SU-DHL-6 (cell line): Measurements from ENCODE around the gene ADAMTS17.

Source experiments
- H2AFZ ChIP-seq: fragments of 200-600 bp; sonication (generic); 2 replicates; pipeline ENCODE4 v1.6.1; 2014; ENCODE audit warnings: low read depth, mild to moderate bottlenecking, moderate library complexity, mixed read lengths, antibody characterized with exemption, low read length; ENCODE audit not compliant: severe bottlenecking
- H3F3A ChIP-seq: fragments of 200-600 bp; shearing (Covaris generic); 2 replicates; pipeline ENCODE4 v1.6.0; 2016; ENCODE audit warnings: antibody characterized with exemption, mild to moderate bottlenecking; ENCODE audit not compliant: insufficient read depth
- H3K27ac ChIP-seq: fragments of 200-600 bp; sonication (generic); 2 replicates; pipeline ENCODE4 v1.5.1; 2016; ENCODE audit warnings: low read depth, mild to moderate bottlenecking, low read length, moderate library complexity, mixed read lengths
- H3K27me3 ChIP-seq: fragments of 200-600 bp; sonication (generic), shearing (Covaris generic); 2 replicates; pipeline ENCODE4 v1.6.0; 2014; ENCODE audit warnings: mild to moderate bottlenecking, low read length
- H3K36me3 ChIP-seq: fragments of 200-600 bp; sonication (generic); 2 replicates; pipeline ENCODE4 v1.6.1; 2014; ENCODE audit warnings: mild to moderate bottlenecking, low read length, mixed read lengths
- H3K4me2 ChIP-seq: fragments of 300-600, 200-600 bp; shearing (Covaris generic), sonication (generic); 2 replicates; pipeline ENCODE4 v1.6.0; 2014; ENCODE audit warnings: low read length, low read depth, mild to moderate bottlenecking; ENCODE audit not compliant: poor library complexity, severe bottlenecking
- H3K4me3 ChIP-seq: fragments of 200-600 bp; sonication (generic); 2 replicates; pipeline ENCODE4 v1.5.1; 2014; ENCODE audit warnings: antibody characterized with exemption, low read length, mild to moderate bottlenecking, mixed read lengths; ENCODE audit not compliant: insufficient read depth, poor library complexity, severe bottlenecking
- H3K79me2 ChIP-seq: fragments of 200-600 bp; sonication (generic); 2 replicates; pipeline ENCODE4 v1.6.1; 2014; ENCODE audit warnings: mild to moderate bottlenecking, low read length, moderate library complexity; ENCODE audit not compliant: insufficient read depth
- H3K9ac ChIP-seq: fragments of 200-600 bp; sonication (generic); 2 replicates; pipeline ENCODE4 v1.7.0; 2014; ENCODE audit warnings: mild to moderate bottlenecking, low read length
- H3K9me2 ChIP-seq: fragments of 200-600 bp; sonication (generic); replicated peaks from 2 replicates; pipeline ENCODE4 v1.6.1; 2014; ENCODE audit warnings: low read length; ENCODE audit not compliant: insufficient read depth
- H3K9me3 ChIP-seq: fragments of 200-600 bp; sonication (generic); 2 replicates; pipeline ENCODE4 v1.6.1; 2014; ENCODE audit warnings: low read length, mixed read lengths; ENCODE audit not compliant: insufficient read depth
- H4K20me1 ChIP-seq: fragments of 200-600 bp; sonication (generic); 2 replicates; pipeline ENCODE4 v1.6.1; 2014; ENCODE audit warnings: low read depth, mild to moderate bottlenecking, antibody characterized with exemption, low read length, moderate library complexity, mixed read lengths
- CTCF ChIP-seq: fragments of 200-600 bp; sonication (generic); IDR thresholded peaks from one replicate; pipeline ENCODE4 v1.5.1; 2017; ENCODE audit warnings: antibody characterized with exemption, mild to moderate bottlenecking, low read length, moderate library complexity; ENCODE audit not compliant: insufficient read depth, poor library complexity, severe bottlenecking
- EZH2phosphoT487 ChIP-seq: fragments of 200-600 bp; sonication (generic), shearing (Covaris generic); conservative IDR thresholded peaks from 2 replicates; pipeline ENCODE4 v1.6.1; 2018; ENCODE audit warnings: mild to moderate bottlenecking, antibody characterized with exemption, low read length, moderate library complexity, mixed read lengths

ADAMTS17 gene

GRCh38 chr15:100309109-100310040 is 32.4 kb downstream of the ADAMTS17 start:
- H3K79me2 ChIP-seq, result no peaks in the 10 kb centered on the region
- no peak overlapping the region for H2AFZ ChIP-seq
- no peaks in the 10 kb centered on the region for H4K20me1 ChIP-seq
- H3K9me3 ChIP-seq, result no peaks in the 10 kb centered on the region
- no peak overlapping the region for H3K4me2 ChIP-seq
- no peaks in the 10 kb centered on the region for H3F3A ChIP-seq
- H3K36me3 ChIP-seq, result no peaks in the 10 kb centered on the region
- no peaks in the 10 kb centered on the region for H3K27me3 ChIP-seq
- no peak overlapping the region for H3K4me3 ChIP-seq
- H3K9me2 ChIP-seq, result no peaks in the 10 kb centered on the region
- H3K27ac ChIP-seq, result no peak overlapping the region
- H3K9ac ChIP-seq, result no peak overlapping the region
- TF ChIP-seq EZH2phosphoT487 (no peak), CTCF (no peak)

- no peak overlapping the region for H3K27ac ChIP-seq
- no peaks in the 10 kb centered on the region for H3K79me2 ChIP-seq
- no peak overlapping the region for H2AFZ ChIP-seq
- no peak for TF ChIP-seq EZH2phosphoT487
- TF ChIP-seq CTCF, result no peak
- no peaks in the 10 kb centered on the region for H3K9me2 ChIP-seq
- H3K9ac ChIP-seq, result no peak overlapping the region
- H4K20me1 ChIP-seq, result no peaks in the 10 kb centered on the region
- no peak overlapping the region for H3K4me3 ChIP-seq
- no peak overlapping the region for H3K4me2 ChIP-seq
- H3K36me3 ChIP-seq, result no peaks in the 10 kb centered on the region
- H3K27me3 ChIP-seq, result no peaks in the 10 kb centered on the region
- H3K9me3 ChIP-seq, result no peaks in the 10 kb centered on the region
- H3F3A ChIP-seq, result no peaks in the 10 kb centered on the region
Measured at GRCh38 chr15:100308608-100309007, 33.2 kb downstream of the ADAMTS17 start.

GRCh38 chr15:100308213-100308600 is 33.6 kb downstream of the ADAMTS17 start:
- Histone ChIP-seq H3F3A (no peaks in the 10 kb centered on the region), H3K27me3 (no peaks in the 10 kb centered on the region), H3K36me3 (no peaks in the 10 kb centered on the region), H3K4me3 (no peak overlapping the region), H3K9me3 (no peaks in the 10 kb centered on the region), H3K79me2 (no peaks in the 10 kb centered on the region), H4K20me1 (no peaks in the 10 kb centered on the region), H2AFZ (no peak overlapping the region), H3K27ac (no peak overlapping the region), H3K9me2 (no peaks in the 10 kb centered on the region), H3K9ac (no peak overlapping the region), H3K4me2 (no peak overlapping the region)
- no peak for TF ChIP-seq CTCF
- no peak for TF ChIP-seq EZH2phosphoT487
